ENCODE measurements around the gene TOPBP1.

The TOPBP1 gene

DNA sequence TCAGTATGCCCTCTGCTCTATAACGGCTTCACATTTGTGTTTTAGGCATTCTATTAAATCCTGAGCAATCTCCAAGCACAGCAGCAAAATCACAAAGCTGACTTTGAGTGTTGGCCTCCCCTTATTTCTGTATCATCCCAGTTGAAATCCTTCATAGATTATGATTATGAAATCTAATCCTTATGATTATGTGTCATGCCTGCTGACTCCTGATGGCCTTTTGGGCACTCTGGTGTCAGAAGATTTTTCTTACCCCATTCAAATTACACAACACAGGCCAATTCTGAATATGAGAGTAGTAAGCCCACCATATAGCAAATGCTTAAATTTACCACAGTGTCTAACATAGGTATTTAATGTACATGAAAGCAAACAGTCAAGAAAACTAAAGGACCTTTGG lies 53.9 kb downstream of the TOPBP1 start:
- no peak for DNase-seq

DNA sequence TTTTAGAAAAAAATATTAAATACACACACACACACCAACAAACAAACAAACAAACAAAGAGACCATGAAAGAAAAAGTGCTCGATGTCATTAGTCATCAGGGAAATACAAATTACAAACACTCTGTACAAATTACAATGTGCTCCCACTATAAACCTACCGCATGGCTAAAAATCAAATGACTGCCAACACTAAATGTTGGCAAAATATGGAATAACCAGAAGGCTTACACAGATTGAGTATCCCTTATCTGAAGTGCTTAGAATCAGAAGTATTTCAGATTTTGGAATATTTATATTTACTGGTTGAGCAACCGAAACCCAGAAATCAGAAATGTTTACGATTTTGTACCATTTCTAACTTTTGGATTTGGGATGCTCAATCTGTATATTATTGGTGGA lies 54.8 kb downstream of the TOPBP1 start:
- DNase-seq = no peak

DNA sequence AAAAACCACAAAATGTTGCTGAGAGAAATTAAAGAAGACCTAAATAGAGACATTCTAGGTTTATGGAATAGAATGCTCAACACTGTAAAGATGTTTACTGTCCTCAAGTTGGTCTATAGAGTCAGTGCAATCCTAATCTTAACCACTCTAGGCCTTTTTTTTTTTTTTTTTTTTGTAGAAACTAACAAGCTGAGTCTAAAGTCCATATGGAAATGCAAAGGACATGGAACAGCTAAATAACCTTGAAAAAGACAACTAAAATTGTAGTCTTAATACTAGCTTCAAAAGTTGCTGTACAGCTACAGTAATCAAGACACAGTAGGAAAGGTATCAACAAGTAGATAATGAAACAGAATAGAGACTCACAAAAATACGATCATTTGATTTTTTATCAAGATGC lies 55.4 kb downstream of the TOPBP1 start:
- no peak for DNase-seq

DNA sequence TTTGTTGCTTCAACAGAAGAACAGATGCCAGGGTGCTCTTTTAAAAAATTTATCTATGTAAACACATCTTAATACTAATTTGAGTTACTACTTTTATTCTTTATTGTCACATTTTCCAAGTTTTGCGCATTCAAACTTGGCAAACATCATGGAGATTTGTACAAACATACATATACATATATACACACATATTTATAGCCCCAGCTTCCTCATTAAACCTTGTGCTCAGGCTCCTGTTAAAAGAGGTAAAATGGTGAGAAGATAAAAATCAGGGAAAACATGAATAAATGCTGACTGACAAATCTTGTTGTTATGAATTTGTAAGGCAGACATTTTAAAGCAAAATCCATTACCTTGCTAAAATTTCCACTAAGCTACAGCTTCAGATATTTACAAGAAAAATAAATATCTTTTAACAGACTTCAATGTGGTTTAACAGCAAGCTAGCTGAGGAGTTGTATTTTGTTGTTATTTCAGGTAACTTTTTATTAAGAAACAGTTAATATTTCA lies 61.1 kb downstream of the TOPBP1 start:
- DNase-seq = no peak

DNA sequence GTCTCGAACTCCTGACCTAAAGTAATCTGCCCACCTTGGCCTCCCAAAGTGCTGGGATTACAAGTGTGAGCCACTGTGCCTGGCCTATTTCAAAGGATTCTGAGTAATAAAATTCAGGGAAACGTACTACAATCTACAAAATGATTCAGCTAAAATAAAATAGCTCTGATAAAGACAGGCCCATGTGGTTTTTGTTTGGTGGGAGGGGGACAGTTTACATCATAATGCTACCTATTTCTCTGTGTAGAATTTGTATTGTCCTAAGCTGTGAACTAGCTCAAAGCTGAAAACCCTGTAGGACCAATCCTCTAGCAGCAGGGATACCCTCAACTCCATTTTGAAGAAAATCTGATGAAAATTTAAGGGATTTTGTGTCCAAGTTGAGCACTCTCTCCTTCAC lies 62.5 kb downstream of the TOPBP1 start:
- DNase-seq = no peak

DNA sequence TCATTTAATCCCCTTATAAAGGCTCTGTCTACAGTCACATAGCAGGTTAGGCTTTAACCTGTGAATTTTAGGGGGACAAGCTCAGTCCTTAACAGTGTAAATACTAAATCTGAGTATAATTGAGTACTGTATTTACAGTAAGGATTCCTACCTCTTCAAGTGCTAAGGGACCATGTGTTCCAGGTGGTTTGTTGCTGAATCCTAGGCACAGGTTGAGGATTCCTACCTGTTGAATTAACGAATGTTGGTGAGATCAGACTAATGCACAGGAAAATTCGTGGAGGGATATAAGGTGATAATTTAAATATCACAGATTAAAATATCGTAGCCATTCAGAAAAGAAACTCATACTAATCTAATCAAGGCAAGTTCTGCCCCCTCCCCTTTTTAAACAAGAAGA lies 63.3 kb downstream of the TOPBP1 start:
- no peak for DNase-seq

DNA sequence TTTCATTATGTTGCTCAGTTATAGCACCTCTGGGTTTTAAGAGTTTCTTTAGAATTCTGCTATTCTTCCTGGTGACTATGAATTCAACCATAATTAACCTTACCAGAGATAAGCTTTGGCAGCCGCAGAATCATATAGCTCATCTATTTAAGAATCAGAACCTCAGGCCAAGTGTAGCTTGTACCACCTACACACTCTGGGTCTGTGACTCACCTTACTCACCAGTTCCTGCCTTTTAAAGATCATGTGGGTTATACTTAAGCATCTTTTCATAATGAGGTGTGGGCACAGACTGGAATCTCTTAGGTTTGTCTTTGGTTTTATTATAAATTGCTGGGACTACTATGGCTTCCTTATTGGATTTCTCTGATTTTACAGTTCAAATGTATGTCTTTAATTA lies 66.4 kb downstream of the TOPBP1 start:
- no peak for DNase-seq

DNA sequence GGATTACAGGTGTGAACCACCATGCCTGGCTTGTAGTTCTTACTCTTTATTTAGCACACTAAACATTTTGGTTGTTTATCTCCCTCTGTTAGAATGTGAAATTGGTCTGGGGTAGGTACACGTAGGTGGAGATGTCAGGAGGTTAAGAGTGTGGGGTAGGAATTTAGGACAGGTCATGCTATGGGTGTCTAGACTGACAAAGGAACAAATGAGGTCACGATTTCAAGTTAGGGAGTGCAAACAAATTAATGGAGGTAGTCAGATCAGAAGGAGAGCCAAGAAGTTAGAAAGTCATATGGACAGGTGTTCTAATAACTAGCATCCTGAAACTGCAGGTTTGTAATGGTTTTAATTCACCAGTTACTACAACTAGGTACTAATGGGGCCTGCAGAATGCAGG lies 68.5 kb downstream of the TOPBP1 start:
- DNase-seq = no peak

DNA sequence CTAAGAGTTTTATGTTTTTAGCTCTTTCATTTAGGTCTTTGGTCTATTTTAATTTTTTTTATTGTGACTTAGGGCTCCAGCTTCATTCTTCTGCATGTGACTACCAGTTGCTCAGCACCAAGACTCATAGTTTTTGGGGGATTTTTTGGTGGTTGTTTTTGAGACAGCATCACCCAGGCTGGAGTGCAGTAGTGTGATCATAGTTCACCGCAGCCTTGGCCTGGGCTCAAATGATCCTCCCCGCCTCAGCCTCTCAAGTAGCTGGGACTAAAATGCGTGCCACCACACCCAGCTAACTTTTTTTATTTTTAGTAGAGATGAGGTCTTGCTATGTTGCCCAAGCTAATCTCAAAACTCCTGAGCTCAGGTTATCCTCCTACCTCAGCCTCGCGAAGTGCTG lies 68.9 kb downstream of the TOPBP1 start:
- no peak for DNase-seq

DNA sequence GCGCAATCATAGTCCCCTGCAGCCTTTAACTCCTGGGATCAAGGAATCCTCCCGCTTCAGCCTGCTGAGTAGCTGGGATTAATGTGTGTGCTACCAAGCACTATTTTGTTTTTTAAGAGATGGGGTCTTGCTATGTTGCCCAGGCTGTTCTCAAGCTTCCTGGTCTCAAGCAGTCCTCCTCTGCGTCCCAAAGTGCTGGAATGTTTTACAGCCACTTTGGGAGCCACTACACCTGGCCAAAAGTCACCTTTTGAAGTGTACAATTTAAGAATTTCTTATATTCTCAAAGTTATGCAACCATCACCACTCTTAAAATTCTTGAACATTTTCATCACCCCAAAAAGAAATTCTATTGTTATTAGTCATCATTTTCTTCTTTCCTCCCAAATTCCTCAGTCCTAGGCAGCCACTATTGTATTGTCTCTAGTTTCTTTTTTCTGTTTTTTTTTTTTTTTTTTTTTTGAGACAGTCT lies 70.4 kb downstream of the TOPBP1 start:
- DNase-seq = no peak

DNA sequence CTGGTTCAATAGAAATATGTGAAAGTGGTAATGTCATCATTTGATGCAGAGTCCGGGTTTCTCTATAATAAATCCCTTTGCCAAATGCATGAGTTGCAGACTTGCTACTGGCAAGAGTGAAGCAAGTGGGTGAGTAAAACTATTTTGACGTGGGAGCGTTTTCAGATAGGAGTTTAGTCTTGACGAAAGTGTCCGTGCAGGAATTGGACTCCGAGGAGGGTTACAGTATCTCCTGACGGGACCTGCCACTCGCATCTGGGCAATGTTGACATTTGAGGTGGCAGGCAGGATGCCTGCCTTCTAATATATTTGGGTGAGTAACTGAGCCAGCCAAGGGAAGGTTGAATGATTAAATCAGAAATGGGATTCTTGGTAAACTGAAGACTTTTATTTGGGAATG lies 72.2 kb downstream of the TOPBP1 start:
- no peak for DNase-seq

DNA sequence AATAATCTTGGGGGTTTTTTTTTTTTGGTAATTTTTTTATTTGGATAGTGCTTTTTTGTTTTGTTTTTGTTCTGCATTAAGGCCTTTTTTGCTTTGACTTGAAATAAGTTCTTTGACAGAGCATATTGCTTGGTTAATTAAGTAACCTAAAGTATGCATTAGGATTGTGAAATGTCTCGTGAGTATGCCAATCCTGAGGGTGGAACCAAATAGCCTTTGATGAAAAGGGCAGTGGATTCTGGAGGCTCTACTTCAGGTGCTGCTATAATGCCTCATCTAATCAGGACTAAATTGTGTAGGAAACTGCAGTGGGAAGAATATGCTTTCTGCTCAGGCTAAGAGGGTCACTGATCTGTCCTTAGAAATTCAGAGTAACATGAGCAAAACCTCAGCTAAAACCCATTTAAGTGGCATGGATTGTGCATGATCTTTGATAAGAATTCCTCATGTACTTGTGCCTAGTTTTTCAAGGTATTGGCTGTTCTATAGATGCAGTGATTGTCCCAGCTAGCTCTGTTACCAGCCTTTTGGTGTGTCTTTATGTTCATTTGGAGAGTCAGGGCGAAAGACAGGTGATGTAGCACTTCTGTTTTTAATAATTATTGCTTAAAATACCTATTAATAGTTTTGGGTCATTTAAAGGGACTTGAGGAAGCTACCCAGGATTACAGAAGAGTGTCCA lies 72.8 kb downstream of the TOPBP1 start:
- DNase-seq = no peak

DNA sequence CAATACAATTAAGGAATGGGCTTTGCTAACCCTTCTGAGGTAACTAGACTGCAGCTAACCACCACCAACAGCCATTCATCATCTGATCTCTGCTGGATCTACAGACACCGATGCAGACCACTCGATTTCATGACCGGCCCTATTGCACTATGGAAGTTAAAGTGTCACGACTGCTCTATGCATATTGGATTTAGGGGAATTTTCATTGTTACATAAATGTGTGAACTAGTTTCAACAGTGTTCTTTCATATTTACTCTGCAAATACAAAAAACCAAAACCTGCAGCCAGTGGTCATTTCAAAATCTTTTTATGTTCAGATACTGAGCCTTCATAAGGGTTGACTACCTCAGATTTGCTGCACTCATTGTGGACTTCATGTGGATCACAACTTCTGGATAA lies 73.7 kb downstream of the TOPBP1 start:
- no peak for DNase-seq

DNA sequence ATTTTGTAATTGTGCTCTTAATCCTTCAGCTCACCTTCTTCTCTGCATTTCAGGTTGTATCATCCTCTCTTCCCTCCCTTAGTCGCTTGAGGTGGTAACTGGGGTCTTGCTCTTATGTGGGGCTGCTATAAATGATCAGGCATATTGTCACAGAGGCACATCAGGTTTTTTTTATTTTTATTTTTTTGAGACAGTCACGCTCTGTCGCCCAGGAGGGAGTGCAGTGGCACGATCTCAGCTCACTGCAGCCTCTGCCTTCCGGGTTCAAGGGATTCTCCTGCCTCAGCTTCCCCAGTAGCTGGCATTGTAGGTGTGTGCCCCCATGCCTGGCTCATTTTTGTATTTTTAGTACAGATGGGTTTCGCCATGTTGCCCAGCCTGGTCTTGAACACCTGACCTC lies 78.3 kb downstream of the TOPBP1 start:
- DNase-seq = no peak

DNA sequence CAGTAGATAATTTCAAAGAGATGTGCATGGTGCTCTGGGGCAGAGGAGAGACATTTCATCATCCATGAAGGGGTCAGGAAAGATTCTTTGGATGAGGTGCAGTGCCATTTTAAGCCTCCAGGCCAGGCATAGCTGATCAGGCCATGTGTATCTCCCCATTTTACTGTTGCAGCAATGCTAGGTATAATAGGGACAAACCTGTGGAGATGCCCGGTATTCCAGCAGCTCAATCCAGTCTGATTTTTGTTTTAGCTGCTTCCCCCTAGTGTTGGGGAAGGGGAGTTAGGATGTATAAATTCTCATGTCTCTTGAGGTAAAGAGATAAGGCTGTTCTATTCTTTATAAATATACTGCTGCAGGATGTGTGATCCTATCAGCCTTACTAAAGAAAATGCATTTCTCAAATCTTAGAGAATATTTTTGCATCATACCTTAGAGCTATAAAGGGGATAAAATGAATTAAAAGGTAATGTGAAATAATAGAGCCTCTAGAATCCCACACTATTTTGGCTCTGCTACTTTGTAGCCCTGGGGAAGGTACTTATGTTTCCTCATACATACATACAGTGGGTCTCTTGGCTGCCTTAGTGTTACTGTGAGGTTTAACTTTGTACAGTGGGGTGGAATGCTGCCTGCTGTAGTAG lies 83.1 kb downstream of the TOPBP1 start:
- no peak for DNase-seq

DNA sequence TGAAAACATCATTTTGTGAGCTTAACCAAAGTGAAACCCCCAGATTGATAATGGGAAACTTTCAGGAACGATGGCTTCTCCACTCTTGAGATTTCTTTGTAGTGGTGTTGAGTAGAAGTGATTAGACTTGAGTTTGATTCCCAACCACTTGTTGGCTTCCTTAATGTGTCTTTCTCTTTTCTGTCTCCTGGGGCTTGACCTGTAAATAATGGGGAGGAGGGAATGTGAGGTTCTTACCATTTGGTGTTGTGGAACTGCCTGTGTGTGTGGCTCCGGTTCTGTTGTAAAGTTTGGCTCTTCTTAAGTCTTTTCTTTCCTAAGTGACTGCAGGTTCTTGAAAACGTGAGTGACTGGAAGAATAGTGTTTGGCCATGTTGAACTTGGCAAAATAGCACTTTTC lies 85.6 kb downstream of the TOPBP1 start:
- no peak for DNase-seq

DNA sequence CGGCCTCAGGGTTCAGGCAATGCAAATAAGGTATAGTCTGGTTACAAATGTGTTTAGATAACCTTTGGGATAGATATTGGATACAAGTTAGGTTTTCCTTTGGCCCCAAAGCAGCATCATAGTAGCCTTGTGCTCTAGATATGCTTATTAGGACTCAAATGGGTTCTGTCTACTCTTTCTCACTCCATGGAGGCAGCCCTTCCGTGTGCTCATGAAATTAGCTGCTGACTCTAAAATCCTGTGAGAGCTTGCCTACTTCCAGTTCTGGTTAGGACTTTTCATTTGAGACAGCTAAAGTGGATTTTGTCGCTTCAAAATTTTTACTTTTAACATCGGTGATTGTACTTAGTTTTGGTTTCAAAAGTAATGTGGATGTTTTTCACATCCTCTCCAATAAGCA lies 86.7 kb downstream of the TOPBP1 start:
- no peak for DNase-seq

DNA sequence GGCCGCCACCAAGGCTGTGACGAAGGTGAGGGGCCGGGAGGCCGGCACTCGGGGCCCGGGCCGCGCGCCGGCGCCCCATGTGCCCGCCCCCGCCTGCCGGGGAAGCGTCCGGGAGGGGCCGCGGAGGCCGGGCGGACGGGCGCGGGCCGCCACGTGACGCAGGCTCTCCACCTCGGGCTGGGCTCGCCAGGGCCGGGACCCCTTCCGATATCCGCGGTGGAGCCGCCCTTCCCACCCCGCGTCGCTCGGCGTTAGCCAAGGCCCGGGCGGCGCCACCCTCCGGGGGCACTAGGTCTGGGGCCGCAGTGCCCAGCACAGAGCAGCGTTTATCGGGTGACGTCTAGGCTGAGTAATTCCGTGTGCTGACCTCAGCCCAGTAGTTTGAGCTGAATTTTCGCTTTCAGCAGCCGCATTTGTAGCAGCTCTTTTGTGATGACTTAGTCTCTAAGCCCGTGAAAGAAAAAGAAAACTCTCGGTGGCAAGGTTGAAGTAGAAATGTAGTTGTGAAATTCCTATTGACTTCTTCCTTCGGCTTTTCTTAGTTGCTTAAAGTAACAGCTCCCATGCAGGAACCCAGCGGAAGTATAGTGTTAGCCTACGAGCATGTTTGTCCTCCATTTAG lies 87.4 kb downstream of the TOPBP1 start:
- DNase-seq = no peak

DNA sequence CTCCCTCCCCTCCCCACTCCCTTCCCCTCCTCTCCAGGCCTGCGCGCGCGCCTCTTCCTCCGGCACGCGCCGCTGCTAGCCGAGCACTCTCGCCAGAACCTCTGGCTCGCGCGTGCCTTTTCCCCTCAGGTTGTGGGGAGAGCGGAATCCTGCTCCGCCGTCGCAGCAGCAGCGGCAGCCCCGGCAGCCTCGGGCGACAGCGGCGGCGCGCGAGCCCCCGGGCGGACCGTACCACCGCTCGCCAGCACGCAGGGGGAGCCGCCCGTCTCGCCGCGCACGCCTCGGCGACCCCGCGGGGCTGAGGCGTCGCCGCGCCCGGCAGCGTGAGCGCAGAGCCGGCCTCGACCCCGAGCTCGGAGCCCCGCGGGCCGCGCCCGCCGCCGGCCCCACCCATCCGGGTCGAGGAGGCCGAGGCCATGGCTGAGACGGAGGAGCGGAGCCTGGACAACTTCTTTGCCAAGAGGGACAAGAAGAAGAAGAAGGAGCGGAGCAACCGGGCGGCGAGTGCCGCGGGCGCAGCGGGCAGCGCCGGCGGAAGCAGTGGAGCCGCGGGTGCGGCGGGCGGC lies 88.0 kb downstream of the TOPBP1 start, which contains the start of gene CDV3:
Gene CDV3 (plus strand): TSS at position 58 of the 566 bp plus-strand sequence. CDS start 359 bp downstream, at position 417.
- DNase-seq = no peak

DNA sequence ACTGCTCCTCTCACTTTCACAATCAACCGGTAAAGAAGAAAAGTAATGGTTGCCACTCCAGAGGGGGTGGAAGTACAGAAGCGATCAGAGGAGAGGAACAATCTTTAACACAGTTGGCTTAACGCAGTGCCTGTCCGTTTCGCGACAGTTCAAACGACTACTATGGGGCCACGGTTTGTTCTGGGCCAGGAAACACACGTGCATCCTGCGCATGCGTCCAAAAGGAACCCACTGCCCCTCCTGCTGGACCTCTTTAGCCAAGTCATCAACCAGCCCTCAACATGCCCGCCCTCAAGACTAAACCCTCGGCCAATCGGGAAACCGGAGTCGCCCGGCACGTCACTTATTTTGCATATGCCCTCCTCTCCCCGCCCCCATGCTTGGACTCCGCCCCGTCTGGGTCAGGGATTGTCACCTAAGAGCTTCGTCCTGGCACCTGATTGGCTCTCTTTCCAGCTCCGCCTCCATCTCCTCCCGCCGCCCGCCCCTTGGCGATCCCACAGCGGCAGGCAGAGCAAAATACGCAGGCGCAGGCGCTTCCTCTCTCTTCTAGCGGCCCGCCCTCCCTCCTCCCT lies 88.6 kb downstream of the TOPBP1 start:
- no peak for DNase-seq

DNA sequence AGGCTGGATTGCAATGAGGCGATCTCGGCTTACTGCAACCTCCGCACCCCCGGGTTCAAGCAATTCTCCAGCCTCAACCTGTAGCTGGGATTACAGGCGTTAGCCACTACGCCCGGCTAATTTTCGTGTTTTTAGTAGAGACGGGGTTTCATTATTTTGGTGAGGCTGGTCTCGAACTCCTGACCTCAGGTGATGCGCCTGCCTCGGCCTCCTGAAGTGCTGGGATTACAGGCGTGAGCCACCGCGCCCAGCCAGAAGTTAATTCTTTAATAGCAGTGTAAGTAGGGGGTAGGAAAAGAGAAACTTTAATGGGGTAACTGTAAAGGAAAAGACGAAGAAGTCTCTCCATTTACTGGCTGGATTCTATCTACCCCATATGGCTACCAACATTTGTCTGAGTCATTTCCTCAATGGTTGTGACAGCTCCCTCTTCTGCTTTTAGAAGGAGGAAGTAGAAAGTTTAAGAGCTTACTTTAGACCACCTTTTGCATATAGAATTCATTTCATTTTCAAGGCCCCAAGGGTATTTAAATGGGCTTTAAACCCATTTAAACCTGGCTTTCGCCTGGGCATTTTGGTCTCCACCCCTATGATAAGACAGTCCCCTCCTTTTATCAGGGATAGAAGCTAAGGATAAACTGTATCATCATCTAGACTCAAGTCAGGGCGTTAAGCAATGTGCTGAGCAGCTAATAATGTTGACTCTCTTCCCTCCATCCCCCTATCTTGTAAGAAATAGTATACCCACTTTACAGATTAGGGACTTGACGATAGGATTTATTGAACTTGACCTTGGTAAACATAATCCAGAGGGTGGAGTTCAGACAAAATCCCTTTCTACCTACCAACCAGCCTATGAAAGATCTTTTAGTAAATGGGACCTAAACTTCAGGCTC lies 89.3 kb downstream of the TOPBP1 start:
- DNase-seq = no peak

DNA sequence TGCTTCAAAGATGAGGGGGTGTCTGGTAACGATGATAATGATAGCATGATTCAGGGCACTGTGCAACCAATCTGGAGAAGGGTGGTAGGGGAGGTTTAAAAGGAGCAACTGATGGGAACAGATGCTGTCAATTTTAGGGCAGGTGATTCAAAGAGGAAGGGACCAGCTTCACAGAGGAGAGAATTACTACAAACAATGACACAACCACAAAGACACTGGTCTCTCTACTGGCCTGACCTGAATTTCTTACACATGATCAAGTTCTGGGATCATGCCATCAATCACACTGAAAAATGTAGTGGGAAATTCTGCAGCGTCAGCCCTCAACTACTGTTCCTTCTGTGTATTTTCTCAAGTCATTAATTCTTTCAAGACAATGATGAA lies 90.8 kb downstream of the TOPBP1 start:
- no peak for DNase-seq

All from effector CD8-positive, alpha-beta T cell (primary cell).